NB4 (cell line): Measurements from ENCODE around the gene FZD7.

ENCODE experiments used
- CTCF ChIP-seq: IDR thresholded peaks from one replicate; pipeline ENCODE4 v1.5.1; 2012; ENCODE audit warnings: low read depth, low read length
- MAX ChIP-seq: IDR thresholded peaks from 2 replicates; pipeline ENCODE4 v1.6.1; 2011; ENCODE audit warnings: low read depth, low read length
- POLR2A ChIP-seq: IDR thresholded peaks from 2 replicates; pipeline ENCODE4 v1.6.1; 2011; ENCODE audit warnings: mild to moderate bottlenecking; ENCODE audit not compliant: insufficient read length; ENCODE audit errors: extremely low read depth

- TF ChIP-seq CTCF = no peak
- no peak for TF ChIP-seq MAX
- TF ChIP-seq POLR2A = no peak
Observed at GRCh38 chr2:202022755-202023154, 10.9 kb upstream of the FZD7 start.
